Endodermal cell (in vitro differentiated cells): ENCODE data around the gene BACH2. TPM values are rescaled to one million over a fixed set of nuclear protein-coding genes. Genes with fewer than 3 reads are reported as not detected.

ENCODE experiments used
- DNase-seq: peaks from one replicate; pipeline ENCODE4 v3.0.0-alpha.2; 2017
- H3K27ac ChIP-seq: 2 replicates; pipeline ENCODE4 v1.5.1; 2013; ENCODE audit warnings: mild to moderate bottlenecking, low read depth, low read length, moderate library complexity
- H3K27me3 ChIP-seq: 2 replicates; pipeline ENCODE4 v1.6.1; 2013; ENCODE audit warnings: mild to moderate bottlenecking, low read length, moderate library complexity; ENCODE audit not compliant: insufficient read depth, control insufficient read depth, poor library complexity, severe bottlenecking
- H3K36me3 ChIP-seq: 2 replicates; pipeline ENCODE4 v1.7.0; 2013; ENCODE audit warnings: mild to moderate bottlenecking, low read length, moderate library complexity; ENCODE audit not compliant: control insufficient read depth, insufficient read depth
- H3K4me1 ChIP-seq: one replicate; pipeline ENCODE4 v1.7.0; 2013; ENCODE audit warnings: low read length; ENCODE audit not compliant: control insufficient read depth, insufficient read depth
- H3K4me3 ChIP-seq: 2 replicates; pipeline ENCODE4 v1.5.1; 2013; ENCODE audit warnings: mild to moderate bottlenecking, low read length, moderate library complexity
- H3K9ac ChIP-seq: 2 replicates; pipeline ENCODE4 v1.6.1; 2013; ENCODE audit warnings: mild to moderate bottlenecking, low read length, moderate library complexity; ENCODE audit not compliant: poor library complexity, severe bottlenecking; ENCODE audit errors: extremely low read depth
- H3K9me3 ChIP-seq: 2 replicates; pipeline ENCODE4 v1.6.1; 2013; ENCODE audit warnings: mild to moderate bottlenecking, low read length, moderate library complexity; ENCODE audit not compliant: control insufficient read depth
- H3K27ac Mint-ChIP-seq: 2 replicates; pipeline ENCODE4 v1.8.0; 2020; ENCODE audit warnings: mixed read lengths
- H3K27me3 Mint-ChIP-seq: 2 replicates; pipeline ENCODE4 v1.8.0; 2021; ENCODE audit warnings: mild to moderate bottlenecking, mixed read lengths; ENCODE audit not compliant: insufficient read depth
- H3K36me3 Mint-ChIP-seq: 2 replicates; pipeline ENCODE4 v1.8.0; 2020; ENCODE audit warnings: low read depth, mixed read lengths
- H3K4me1 Mint-ChIP-seq: 2 replicates; pipeline ENCODE4 v1.8.0; 2020; ENCODE audit warnings: mixed read lengths
- H3K4me3 Mint-ChIP-seq: 2 replicates; pipeline ENCODE4 v1.8.0; 2020; ENCODE audit warnings: mild to moderate bottlenecking, moderate library complexity, mixed read lengths
- H3K9me3 Mint-ChIP-seq: 2 replicates; pipeline ENCODE4 v1.8.0; 2020; ENCODE audit warnings: mild to moderate bottlenecking, mixed read lengths
- CTCF ChIP-seq: fragments of 200-600 bp; sonication (generic); conservative IDR thresholded peaks from 2 replicates; pipeline ENCODE4 v1.5.0; 2021; ENCODE audit warnings: antibody characterized with exemption, mild to moderate bottlenecking
- WGBS, 2 experiments: methylation state at CpG; one replicate each; pipeline versions ENCODE4 v1.1.5 to v1.1.7; 2013; ENCODE audit warnings: missing lambda C conversion rate in 2 of 2, mixed read lengths in 1 of 2; ENCODE audit not compliant: insufficient coverage in 1 of 2, insufficient read length in 1 of 2; 5-methylcytosine and 5-hydroxymethylcytosine counted together
- total RNA-seq, 2 donors: library from RNA; stranded (reverse); fragmentation: NEBNext Ultra II Directional in 1 of 2; extraction: Animal tissue kit (Norgen Biotek cat#: 25700) in 1 of 2; gene quantifications; 2 replicates in 1 of 2; 3 replicates in 1 of 2; pipeline ENCODE4 v1.2.1, GENCODE V29; 2021

Gene BACH2
- total RNA-seq, 2 donors from 2014 or later, result 11.0 to 22.3 TPM

GRCh38 chr6:89888871-89889270 lies 407.8 kb downstream of the BACH2 start:
- Histone ChIP-seq H3K27ac (no peak overlapping the region), H3K9me3 (no peaks in the 10 kb centered on the region), H3K4me1 (peaks cover 4% of the 10 kb centered on the region), H3K27me3 (no peaks in the 10 kb centered on the region), H3K4me3 (no peak overlapping the region), H3K36me3 (no peaks in the 10 kb centered on the region), H3K9ac (no peak overlapping the region)
- no peaks in the 10 kb centered on the region for H3K9me3 Mint-ChIP-seq
- H3K4me3 Mint-ChIP-seq, result no peak overlapping the region
- no peak for TF ChIP-seq CTCF
- H3K4me1 Mint-ChIP-seq, result peaks cover 15% of the 10 kb centered on the region
- H3K27ac Mint-ChIP-seq, result no peak overlapping the region
- no peak for DNase-seq
- H3K36me3 Mint-ChIP-seq, result no peaks in the 10 kb centered on the region
- H3K27me3 Mint-ChIP-seq, result peaks cover 37% of the 10 kb centered on the region
- WGBS, 2 experiments, result 89 to 97% methylated on average over 2 to 3 of the region's 3 CpGs

- Mint-ChIP-seq H3K36me3 (no peaks in the 10 kb centered on the region), H3K4me1 (peaks cover 15% of the 10 kb centered on the region), H3K4me3 (no peak overlapping the region), H3K27me3 (peaks cover 30% of the 10 kb centered on the region), H3K27ac (no peak overlapping the region), H3K9me3 (no peaks in the 10 kb centered on the region)
- Histone ChIP-seq H3K36me3 (no peaks in the 10 kb centered on the region), H3K4me1 (peaks cover 4% of the 10 kb centered on the region), H3K27me3 (no peaks in the 10 kb centered on the region), H3K9ac (no peak overlapping the region), H3K4me3 (no peak overlapping the region), H3K9me3 (no peaks in the 10 kb centered on the region), H3K27ac (no peak overlapping the region)
- 93 to 94% methylated on average over 5 to 7 of the region's 7 CpGs for WGBS, 2 experiments
- TF ChIP-seq CTCF, result no peak
- no peak for DNase-seq
Measured at GRCh38 chr6:89888138-89888514, 408.5 kb downstream of the BACH2 start.

- Histone ChIP-seq H3K27ac (no peak overlapping the region), H3K9ac (no peak overlapping the region), H3K4me3 (no peak overlapping the region), H3K27me3 (no peaks in the 10 kb centered on the region), H3K9me3 (no peaks in the 10 kb centered on the region), H3K36me3 (no peaks in the 10 kb centered on the region), H3K4me1 (peaks cover 4% of the 10 kb centered on the region)
- H3K9me3 Mint-ChIP-seq, result no peaks in the 10 kb centered on the region
- H3K36me3 Mint-ChIP-seq, result no peaks in the 10 kb centered on the region
- H3K4me3 Mint-ChIP-seq, result no peak overlapping the region
- 90 to 93% methylated on average over 28 to 43 of the region's 43 CpGs for WGBS, 2 experiments
- DNase-seq, result peak; percentile 60
- peaks cover 15% of the 10 kb centered on the region for H3K4me1 Mint-ChIP-seq
- TF ChIP-seq CTCF, result no peak
- peaks cover 25% of the 10 kb centered on the region for H3K27me3 Mint-ChIP-seq
- no peak overlapping the region for H3K27ac Mint-ChIP-seq
Measured at GRCh38 chr6:89887452-89888137, 409.0 kb downstream of the BACH2 start.
